Stimulated activated CD4-positive, alpha-beta T cell treated with anti-CD3 and anti-CD28 coated beads, TNF-alpha, amount 100 ng/mL, for 1 hour (primary cell): ENCODE measurements around the gene KLHDC4.

Experiments used
- DNase-seq, 3 donors: peaks; one replicate each; pipeline ENCODE4 v3.0.0-alpha.2; 2020; ENCODE audit warnings: low read depth in 3 of 3, low spot score in 1 of 3

The KLHDC4 gene

DNA sequence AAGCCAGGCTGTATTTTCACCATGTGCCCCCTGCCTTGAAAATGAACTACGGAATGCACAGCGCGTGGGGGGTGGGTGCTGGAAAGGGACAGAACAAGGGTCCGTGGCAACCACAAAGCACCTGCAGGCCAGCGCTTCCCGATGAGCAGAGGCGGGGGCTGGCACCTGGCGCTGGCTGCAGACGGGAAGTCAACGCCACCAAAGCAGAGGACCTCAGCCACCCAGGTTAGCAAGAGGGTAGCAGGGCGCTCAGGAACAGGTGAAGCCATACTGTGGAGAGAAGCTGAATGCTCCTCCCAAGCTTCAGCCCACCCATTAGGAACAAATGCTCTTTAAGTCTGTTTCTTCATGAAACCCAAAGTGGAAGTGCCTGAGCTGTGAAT, 64.7 kb downstream of the KLHDC4 start:
- no peak for DNase-seq

- DNase-seq: no peak
These were observed 65.2 kb downstream of the KLHDC4 start for GRCh38 chr16:87700406-87701077.

- no peak for DNase-seq
These were observed 67.0 kb downstream of the KLHDC4 start for GRCh38 chr16:87698676-87699199.

GRCh38 chr16:87698241-87698640, 67.5 kb downstream of the KLHDC4 start:
- DNase-seq: no peak

DNA sequence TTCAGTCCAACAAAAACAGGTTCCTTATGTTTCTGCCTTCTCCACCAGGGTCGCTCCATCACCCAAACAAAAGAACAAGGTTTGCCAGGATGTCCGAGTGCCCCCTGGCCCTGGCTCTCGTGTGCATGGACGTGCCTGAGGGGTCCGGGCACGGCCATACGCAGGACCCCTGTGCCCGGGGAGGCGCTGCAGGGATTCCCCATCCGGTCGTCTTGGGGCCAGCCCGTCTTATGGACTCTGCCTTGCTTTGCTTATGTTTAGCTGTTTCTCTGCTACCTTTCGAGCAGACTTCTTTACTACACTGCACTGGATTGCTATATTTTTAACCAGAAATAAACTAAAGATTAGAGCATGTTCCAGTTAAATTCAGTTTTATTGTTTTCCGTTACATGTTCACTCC, 68.0 kb downstream of the KLHDC4 start:
- no peak for DNase-seq

DNA sequence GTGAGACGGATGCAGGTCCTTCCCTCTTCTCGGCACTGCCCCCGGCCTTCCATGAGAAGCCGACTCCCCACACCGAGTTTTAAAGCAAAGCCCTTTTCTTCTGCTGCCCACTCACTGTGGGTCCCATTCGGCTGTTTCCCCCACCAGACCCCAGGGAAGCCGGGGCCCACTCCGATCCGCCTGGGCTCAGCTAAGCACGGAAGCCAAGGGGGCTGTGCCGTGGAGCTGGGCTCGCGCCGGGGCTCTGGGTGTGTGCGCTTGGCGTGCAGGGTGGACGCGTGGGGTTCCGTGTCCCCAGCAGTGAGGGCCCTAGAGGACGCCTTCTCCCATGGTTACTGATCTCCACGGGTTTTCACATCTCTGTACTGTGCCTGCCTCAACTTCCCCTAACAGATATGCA, 68.5 kb downstream of the KLHDC4 start:
- no peak for DNase-seq

DNA sequence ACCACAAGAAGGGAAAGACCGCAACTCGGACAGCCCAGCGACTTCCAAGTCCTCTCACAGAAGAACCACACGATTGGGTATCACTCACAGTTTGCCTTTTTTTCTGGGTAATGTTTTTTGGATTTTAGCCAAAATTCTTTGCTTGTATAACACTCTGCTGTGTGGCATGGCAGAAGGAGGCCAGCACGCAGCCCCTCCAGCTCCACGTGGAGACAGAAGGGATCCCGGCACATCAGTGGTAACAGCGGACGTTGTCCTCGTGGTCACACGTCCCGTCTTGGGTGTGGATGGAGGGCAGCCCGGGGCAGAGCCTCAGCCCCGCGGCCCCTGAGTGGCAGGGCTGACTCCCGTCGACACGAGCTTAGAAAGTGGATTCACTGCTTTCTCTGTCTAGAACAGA, 69.1 kb downstream of the KLHDC4 start:
- DNase-seq: no peak

- no peak for DNase-seq
These were observed 70.3 kb downstream of the KLHDC4 start for GRCh38 chr16:87695534-87695933.

GRCh38 chr16:87694441-87695125, 71.2 kb downstream of the KLHDC4 start:
- no peak for DNase-seq

DNA sequence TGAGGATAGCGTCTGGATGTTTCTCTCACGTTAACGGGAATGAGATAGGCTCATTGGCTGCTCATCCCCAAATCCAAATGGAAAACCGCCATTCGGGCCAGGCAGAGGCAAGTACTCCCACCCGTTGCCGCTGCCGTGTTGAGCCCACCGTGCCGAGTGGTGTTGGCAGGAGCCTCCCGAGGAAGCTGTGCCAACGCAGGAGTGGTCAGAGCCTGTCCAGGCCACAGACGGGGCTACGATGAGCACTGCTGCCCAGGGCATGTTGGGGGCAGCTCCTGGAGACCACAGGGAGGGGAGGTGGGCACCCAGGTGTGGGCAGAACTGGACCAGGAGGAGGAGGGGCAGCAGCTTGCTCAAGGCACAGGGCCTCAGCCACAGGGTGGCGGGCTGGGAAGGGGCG, 72.0 kb downstream of the KLHDC4 start:
- DNase-seq: no peak

- no peak for DNase-seq
These were observed 73.0 kb downstream of the KLHDC4 start for GRCh38 chr16:87692756-87693155.

GRCh38 chr16:87692176-87692575, 73.6 kb downstream of the KLHDC4 start:
- DNase-seq: no peak

- DNase-seq: no peak
These were observed 74.1 kb downstream of the KLHDC4 start for GRCh38 chr16:87691686-87692079.

- no peak for DNase-seq
These were observed 74.7 kb downstream of the KLHDC4 start for GRCh38 chr16:87690911-87691685.

GRCh38 chr16:87689956-87690465, 75.8 kb downstream of the KLHDC4 start:
- no peak for DNase-seq

DNA sequence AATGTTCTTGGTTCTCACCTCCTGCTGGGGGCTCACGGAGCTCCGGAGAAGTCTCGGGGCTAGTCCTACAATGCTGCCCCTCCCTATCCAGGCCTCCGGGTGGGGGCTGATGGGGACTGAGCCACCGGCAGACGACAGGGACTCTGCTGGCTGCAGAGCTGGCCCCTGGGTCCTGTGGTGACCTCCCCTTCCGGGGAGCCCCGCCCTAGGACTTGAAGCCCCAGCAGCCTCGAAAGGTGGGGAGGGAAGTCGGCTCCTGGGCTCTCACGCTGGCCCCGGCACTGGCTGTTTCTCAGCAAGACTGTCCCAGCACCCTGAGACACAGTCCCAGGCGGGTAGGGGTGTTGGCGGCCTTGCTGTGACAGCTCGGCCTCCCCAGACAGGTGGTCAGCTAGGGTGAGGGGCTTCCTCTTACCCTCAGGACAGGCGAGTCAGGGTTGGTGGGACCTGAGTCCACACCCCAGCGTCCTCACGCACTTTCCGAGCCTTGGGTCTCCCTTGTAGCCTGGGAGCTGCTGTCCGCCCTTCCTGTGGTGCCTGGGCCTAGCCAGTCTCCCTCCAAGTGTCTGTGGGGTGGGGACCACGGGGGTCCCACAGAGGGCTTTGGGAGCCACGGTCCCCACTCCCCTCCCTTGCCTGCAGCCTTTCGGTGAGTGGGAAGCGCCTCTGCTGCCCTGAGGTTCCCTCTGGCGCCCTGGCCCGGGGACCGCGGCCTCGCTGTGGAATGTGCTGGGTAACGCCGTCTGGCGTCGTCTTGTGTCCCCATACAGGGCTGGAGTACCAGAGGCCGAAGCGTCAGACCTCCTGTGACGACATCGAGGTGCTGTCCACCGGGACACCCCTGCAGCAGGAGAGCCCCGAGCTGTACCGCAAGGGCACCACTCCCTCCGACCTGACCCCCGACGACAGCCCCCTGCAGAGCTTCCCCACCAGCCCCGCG, 76.6 kb downstream of the KLHDC4 start:
- no peak for DNase-seq

- DNase-seq: no peak
These were observed 77.7 kb downstream of the KLHDC4 start for GRCh38 chr16:87687998-87688529.

DNA sequence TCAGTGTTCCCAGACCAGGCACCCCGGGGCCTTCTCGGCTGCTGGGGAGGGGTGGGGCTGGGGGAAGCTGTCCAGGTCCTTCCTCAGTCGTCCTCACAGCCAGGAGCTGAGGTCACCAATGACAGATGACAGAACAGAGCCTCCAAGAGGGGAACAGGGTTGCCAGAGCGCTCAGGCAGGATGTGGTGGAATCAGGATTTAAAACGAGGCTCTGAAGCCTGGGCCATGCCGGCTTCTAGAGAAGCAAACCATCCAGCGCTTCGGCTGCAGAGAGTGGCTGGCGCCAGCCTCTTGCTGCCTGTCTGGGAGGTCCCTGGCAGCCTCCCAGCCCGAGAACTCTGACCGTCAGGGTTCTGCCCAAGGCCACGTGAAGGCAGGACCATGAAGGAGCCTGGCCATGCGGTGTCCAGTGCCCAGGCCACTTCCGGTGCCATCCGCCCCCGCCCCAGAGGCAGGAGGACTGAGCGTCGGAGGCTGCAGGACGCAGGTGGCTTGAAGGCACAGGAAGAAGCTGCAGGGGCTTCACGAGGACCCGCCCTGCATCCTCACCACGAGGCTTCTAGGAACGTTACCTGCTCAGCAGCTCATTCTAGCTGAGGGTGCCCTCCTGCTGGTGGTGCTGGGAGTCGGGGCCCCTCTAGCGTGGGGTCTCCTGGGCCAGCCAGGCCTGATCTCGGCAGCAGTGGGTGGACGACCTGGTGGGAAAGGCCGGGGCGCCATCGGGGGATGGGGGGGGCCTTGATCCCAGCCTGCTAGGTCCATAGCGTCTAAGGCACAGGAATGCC, 78.5 kb downstream of the KLHDC4 start:
- DNase-seq: no peak

GRCh38 chr16:87686697-87687096, 79.1 kb downstream of the KLHDC4 start:
- no peak for DNase-seq

DNA sequence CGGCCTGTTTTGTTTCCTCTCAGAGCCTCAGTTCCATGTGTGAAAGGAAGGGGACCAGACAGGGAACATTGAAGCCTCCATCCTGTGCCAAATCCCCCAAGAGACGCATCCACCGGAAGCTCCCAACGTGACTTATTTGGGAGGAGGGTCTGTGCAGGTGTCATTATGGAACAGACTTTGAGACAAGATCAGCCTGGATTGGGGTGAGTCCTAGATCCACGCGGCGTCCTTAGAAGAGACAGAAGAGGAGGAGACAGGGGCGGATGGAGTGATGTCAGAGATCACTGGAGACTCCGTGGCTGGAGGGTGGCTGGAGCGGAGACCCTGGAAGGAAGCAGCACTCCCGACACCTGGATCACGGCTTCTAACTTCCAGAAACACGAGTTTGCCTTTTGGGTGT, 80.0 kb downstream of the KLHDC4 start:
- no peak for DNase-seq
